GM20431 (cell line): ENCODE data around the gene DYNLT1.
"Not testable (repeated sequence)": the region's sequence is repeated elsewhere in the genome, so short reads cannot be mapped to it uniquely, and the experiment has no call there.

Source experiments
- in situ Hi-C: fragments of 300-500 bp; cut with MseI, MboI; formaldehyde crosslinking; loops from one replicate; pipeline ENCODE4 v1.15.0; 2020; ENCODE audit warnings: low sequenced_read_pairs; ENCODE audit not compliant: unreplicated experiment

Gene DYNLT1

DNA sequence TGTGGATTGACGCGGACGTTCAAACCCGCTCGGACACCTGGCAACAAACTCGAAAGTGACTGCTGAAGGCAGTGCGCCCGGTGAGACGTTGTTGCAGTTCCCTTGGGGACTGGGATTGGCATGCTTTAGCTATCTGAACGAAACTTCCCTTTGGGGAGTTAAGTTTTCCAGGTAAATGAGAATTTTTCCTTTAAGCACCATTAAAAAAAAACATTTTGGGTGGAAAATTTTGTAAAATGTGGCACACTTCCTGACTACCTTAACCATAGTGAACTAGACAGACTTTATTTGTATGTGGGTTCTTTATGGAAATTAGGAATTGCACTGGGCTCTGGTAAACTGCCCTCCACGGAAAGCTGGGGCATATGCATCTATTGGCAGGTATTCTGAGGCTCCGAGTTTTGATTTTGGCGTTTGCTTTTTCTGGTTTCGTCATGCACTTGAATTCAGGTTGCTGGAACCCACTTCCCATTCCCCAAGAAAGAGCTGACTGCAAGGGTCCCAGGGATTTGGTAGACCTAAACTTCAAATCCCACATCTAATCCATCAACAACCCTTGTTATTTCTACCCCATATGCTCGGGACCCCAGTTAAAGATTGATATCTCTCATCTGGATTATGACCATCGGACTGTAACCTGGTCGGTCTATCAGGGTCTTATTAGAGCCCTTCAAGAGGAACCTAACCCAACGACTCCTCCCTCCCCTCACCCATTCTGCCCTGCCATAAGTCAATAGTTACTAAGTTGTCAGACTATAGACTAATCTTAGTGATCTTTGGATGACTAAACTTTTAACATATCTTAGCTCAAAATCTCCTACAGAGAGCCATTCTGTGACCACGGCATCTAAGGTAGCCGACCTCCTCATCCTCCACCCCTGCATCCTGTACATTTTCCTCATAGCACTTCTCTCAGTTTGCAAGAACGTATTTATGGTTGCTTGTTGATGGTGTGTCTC is 800 bp upstream of the DYNLT1 start:
- in situ Hi-C loops: no loop called here

DNA sequence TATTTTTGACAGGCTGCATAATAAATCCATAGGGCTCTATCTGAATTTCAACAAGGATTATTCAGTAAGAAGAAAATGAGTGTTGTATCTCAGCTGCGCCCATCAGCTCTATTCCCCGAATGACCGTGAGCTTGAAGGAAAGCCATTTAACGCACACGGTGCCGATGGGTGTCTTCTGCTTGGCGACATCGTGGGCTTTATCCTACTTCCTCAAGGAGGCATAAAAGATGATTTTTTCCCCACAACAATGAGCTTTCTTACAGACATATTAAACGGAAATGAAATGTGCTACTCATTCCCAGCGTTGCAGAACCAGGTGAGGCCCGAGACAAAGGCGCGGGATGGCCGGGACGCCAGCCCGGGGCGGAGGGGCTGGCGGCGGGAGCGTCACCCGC is 710 bp downstream of the DYNLT1 start:
- in situ Hi-C loops: no loop called here

DNA sequence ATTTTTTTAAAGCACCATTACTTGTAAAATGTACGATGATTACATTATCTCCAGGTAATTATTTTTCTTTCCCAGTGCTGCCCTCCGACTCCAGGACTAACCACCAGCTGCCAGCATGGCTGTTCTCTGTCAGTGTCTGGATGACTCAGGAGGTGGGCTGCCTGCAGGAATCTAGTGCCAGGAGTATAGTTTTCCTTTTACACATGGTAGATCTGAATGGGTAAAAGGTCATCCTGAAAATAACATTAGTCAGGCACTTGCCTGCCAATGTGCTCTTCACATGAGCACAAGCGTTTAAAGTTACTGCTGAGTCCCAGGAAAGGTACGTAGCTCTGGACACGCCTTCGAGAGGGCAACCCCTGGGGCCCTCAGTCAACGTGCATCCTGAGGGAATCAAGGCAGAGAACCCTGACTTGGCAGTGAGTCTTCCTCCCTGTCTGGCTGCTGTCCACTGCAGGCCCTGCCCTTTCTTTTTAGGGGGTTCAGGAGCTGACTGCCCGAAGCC is 2.4 kb downstream of the DYNLT1 start:
- in situ Hi-C loops: no loop called here

DNA sequence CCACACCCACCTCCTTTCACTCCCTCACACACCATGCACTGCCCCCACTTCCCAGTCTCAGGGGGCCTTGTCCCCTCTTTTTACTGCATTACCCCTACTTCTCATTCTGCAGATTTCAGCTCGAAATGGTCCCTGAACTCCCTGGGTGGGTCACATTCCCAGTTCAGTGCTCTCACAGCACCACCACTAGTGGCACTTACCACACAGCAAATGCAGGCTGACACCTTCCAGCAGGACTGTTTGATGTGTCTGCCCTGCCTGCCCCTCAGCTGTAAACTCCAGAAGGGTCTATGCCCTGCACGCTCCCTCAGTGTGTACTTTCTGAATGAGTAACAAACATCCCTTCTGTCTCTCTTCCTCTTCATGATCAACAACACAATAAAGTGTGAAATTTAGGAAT is 4.0 kb downstream of the DYNLT1 start:
- in situ Hi-C loops: no loop called here

DNA sequence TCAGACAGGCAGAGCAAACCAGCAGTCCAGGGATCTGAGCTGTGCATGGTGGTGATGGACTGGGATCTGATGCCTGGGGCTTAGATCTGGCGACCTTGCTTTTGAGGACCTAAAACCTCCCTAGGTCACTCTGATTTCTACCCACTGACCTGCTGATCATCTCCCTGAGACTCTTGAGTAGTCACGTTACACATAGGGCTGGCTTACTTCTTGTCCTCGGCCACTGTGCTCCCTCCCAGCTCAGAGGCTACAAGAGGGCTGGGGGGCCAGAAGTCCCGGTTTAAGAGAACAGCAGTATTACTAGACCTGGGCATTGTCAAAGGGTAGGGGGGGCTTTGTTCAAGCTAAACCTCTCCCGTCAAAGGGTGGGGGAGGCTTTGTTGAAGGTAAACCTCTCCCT is 5.5 kb downstream of the DYNLT1 start:
- in situ Hi-C loops: no loop called here

DNA sequence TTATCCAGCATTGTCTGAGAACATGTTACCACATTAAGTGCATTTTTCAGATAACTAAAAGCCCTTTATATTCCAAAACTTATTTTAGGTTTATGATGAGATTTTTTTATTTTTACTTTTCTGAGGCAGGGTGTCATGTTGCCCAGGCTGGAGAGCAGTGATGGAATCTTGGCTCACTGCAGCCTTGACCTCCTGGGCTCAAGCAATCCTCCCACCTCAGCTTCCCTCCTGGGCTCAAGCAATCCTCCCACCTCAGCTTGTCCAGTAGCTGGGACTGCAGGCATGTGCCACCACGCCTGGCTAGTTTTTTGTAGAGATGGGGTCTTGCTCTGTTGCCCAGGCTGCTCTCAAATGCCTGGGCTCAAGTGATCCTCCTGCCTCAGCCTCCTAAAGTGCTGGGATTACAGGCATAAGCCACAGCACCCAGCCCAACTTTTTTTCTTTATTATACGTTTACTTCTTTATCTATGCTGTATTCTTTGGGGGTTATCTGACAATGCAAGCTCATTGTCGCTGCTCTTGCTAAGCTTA is 6.2 kb downstream of the DYNLT1 start:
- in situ Hi-C loops: no loop called here

DNA sequence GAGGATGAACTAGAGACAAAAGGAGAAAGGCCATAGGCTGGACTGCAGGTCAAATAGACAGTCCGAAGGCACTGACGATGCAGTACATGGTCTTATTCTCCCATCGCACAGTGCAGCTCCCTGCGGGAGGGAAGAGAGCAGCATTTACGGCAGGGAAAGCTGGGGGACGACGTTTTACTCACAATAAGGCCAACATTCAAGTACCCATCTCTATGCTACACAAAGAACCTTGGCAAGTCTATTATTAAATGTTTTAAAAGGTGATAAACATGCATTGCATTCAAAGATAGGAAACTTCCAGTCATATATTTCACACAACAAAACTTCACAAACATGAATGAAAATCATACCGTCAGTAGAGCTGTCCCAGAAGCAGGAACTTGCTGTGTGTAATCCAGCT is 7.8 kb downstream of the DYNLT1 start:
- in situ Hi-C loops: no loop called here

DNA sequence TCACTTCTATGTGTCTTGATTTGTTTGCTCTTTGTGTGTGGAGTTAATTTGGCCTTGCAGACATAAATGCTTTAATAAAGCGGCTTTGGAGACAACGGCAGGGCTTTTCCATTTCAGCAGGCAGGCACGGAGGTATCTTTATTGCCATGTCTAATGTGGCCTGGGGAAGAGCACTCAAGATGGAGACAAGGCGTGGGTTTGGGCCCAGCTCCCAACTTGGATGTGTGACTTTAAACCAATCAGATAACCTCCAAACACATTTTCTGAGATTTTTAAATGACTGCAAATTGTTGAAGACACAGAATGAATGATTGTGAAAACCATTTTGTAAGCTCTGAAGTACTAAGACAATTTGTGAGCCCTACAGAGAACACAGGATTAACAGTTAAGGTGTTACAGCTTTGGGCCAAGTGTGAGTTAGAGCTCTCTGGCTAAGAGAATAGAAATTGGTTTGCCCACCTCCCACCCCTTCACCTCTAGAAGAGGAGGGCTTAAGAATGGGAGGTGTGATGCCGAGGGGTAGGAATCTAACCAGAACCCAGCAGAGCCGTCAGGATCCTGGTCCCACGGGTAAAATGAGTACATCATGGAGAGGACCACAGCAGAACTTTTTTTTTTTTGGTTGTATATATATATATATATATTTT is 9.0 kb downstream of the DYNLT1 start:
- in situ Hi-C loops: no loop called here

DNA sequence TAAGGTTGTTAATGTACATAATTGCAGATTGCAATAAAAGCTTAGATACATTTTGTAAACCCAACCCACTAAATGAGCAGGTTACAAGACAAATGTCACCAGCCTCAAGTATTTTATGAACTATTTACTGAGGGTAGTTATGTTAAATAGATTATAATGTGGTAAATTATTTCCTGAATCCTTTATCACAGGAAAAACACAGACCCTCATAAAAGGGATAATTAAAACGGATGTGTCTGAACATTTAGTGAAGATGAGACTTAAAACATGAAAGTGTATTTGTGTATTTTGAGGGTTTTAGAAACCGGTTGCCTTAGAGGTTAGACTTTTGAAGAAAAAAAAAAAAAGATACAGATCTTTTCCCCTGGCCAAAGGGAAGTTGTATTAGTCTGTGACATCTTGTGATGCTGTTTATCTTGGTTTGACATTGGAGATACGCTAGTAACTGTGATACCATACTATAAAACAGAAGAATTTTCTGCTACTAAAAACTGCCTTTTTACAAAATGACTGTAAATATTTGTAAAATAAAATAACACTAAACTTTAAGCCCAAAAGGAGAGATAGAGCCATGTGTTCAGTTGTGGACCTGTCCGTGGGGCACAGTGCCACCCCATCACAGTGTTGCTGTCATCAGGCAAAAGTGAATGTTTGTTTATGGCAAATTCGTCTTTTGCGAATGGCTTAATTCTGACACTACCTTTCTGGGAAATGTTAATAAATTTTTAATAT is 9.7 kb downstream of the DYNLT1 start:
- in situ Hi-C loops: no loop called here

DNA sequence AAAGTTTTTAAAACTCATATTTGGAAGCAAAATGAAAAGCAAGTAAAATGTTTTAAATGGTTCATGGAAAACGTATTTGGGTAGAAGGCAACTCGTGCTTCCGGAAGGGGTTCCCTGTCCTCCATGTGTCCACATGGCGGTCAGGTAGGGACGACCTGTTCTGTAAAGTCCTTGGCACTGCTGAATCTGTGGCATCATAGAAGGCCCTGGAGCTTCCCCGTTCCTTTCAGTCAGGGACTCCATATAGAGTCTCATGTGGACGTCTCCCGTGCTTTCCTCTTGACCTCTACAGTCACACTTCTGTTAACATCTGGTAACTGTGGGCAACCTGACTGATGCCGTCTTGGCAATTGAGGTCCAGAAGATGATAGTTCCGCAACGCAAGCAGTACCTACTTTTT is 11.4 kb downstream of the DYNLT1 start:
- in situ Hi-C loops: no loop called here

DNA sequence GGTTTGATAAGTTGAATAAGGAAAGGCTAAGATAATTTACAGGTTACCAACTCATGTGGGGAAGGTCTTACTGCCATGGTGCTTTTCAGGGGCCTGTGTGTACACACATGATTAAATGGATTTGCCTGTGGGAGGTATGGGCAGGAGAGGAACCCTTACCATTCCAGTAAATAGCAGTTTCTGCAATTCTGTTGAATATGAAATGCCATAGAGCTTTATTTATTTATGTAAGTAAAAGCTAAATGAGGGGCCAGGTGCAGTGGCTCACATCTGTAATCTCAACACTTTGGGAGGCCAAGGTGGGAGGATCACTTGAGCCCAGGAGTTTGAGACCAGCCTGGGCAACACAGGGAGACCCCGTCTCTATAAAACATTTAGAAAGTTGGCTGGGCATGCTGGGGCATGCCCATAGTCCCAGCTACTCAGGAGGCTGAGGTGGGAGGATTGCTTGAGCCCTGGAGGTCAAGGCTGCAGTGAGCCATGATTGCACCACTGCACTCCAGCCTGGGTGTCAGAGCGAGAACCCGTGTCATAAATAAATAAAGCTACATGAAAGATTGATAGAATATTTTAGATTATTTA is 11.9 kb downstream of the DYNLT1 start:
- in situ Hi-C loops: not testable (repeated sequence)

DNA sequence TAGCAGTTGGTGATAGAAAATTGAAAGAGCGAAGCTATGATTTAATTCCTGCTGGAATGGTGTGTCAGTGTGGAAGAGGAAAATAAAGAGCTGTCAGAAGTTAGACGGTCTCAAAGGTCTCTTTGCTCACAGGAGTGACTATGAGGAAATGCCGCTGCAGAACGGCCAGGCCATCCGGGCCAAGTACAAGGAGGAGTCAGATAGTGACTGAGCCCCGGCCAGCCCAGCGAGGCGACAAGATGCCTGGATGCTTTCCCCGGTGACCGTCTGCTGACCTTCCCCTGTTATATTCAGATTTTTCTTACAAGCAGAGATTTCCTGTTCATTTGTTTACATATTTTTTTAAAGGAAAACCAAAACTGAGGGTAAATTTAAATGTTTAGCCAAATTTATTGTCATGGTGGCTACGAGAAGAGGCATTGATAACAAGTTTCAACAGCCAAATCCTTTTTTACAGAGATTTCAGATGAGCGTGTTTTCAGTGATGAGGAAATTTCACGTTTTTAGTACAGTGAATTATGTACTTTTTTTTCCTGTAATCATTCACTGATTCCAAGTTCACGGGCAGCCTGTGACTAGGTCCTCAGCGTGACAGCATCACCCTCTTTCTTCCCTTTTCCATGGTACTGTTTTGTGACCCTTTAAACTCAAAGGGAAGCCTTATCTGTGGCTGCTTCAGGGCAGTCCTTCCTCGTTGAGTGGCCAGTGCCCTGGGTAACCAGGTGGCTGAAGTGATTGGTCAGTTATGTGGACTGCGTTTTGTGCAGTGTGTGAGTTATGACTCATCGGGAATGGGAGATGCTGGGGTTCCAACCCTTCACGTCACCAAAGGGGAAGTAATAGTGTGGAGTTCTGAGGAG is 12.6 kb downstream of the DYNLT1 start:
- in situ Hi-C loops: no loop called here

DNA sequence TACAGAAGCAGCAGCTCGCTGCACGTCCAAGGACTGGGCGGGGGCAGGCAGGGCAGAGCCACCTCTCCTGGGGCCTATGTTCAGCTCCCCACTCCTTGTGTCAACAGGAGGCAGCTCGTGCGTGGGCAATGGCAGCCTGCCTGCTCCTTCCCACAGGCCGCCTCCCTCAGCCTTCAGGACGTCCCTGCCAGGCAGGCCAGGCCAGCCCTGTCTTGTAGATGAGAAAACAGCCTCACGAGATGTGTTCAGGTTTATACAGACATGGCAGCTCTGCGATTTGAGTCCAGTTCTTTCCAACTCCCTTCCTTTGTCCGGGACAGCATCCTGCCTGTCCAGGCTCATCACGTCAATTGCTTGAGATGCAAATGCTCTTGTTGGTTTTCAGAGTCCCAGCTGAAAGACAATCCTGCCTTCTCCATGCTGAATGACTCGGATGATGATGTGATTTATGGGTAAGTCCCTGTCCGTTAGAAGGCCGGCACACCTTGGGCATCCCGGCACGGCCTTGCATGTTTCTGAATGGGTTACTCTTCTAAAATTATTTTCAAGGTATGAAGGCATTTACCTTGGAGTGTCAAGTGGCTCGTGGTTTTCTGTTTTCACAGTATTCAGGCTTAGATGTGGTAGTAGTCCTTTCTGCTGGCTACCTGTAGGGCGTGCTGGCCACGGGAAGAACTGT is 13.5 kb downstream of the DYNLT1 start:
- in situ Hi-C loops: no loop called here

DNA sequence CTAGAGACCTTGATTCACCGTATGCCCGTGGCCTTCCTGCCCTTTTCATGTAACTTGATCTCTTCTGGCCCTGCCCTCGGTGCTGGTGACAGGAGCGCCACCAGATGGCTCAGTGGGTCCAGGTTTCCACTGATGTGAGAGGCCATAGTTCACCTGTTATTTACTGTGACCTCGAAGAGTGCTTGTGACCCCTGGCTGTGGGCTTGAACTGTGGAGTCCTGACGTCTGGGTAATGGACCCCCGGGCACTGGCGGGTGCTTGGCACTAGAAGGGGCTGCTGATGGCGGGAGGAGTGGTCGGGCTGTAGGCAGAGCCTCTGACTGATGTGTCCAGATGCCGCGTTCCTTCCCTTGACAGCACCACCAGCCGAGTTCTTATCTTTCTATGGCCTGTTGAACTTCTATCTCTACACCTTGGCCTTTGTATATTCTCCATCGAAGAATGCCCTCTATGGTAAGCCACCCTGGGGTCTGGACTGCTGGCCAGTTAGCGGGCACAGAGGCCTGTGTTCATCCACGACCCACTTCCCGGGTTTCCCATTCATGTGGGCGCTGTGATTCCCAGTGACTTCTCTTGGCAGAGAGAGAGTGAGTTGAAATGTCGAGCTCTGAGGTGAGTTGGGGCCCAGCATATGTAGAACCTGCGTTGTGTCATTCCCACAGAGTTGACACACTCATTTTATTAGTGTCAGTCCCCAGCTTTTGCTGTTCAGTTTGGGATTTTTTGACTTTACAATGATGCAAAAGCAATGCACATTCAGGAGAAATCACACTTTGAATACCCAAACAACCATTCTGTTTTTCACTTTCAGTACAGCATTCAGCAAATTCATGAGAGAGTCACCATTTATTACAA is 14.9 kb downstream of the DYNLT1 start:
- in situ Hi-C loops: no loop called here

DNA sequence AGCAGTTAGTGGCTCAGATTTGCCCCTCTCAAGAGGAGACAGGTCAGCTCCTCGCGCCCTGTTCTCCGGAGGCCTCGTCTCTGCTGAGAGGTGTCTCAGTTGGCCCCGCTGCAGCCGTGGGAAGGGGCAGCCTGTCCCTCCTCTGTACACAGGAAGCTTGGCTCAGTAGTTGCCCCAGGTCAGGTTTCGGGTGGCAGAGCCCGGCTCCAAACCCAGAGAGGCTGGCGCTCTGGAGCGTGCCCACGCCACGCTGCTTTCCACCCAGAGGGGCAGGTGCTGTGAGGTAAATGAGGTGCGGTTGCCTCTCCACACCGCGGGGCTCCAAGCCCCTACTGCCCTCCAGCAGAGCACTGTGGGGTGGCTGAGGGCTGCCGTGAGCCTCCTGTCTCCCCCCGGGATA is 16.0 kb downstream of the DYNLT1 start:
- in situ Hi-C loops: no loop called here

DNA sequence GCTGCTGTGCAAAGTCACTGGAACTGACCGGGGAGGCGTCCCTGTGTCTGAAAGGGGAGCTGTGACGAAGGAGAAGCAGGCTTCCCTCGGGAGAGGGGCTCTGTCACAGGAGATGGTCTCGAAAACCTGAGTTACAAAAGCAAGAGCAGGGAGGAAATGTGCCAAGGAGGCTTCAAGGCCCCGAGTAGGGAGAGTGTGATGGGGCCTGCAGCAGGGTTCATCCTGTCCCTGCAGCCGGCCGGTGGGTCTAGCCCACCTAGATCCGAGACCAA is 16.7 kb downstream of the DYNLT1 start:
- in situ Hi-C loops: no loop called here

DNA sequence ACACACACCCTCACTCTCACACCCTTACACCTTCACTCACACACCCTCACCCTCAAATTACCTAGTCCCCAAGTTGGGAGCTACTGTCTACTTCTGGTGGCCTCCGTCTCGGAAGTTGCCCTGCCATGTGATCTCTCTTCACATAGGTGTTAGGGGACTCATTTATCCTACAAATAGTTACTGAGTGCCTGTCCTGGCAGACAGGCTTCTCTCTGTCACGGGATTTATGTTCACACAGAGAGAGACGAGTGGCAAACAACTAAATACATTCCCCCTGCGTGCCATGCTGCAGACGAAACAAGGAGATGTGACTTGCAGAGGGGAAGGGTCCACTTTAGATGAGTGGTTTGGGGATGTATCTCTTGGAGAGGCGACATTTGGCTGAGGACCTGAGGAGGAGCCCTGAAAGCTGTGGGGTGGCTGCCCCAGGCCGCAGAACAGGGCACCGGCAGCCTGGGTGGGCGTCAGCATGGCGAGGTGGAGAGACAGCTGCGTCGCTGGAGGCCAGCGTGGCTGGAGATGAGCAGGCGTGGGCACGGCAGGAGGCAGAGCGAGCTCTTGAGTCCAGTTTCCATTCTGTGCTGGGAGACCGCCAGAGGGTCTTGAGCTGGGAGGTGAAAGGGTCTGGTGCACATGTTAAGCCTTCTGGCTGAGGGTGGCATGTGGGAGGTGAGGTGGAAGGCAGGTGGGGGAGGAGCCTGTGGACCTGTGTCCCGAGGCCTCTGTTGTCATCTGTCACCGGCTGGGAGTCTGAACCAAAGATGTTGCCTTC is 17.2 kb downstream of the DYNLT1 start:
- in situ Hi-C loops: no loop called here
